Measurements from ENCODE around the gene MYH11.
A peak's percentile ranks its signal among the peaks of the same experiment; 100 is the strongest.

DNA sequence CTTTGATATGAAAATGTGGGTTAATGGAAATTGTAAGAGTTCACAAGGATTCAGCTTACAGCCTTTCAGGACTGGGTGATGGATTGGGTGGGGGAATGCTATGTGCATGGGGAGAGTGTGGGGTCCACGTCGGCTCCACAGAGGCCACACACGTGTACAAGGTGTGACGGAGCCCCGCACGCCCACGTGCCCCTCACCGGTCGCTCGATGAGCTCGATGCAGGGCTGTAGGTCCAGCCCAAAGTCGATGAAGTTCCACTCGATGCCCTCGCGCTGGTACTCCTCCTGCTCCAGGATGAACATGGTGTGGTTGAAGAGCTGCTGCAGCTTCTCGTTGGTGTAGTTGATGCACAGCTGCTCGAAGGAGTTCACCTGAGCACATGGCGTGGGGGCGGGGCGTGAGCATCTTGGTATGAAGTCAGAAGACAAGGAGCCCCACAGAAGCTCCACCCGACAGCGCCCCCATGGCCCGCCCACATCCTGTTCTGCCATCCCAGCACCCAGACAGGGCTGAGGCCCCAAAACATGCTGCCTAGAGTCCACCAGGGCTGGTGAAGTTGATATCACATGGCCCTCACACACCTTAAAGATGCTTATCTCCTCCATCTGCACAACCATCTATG lies 99.1 kb downstream of the MYH11 start:
- TF ChIP-seq, protein P1, sequence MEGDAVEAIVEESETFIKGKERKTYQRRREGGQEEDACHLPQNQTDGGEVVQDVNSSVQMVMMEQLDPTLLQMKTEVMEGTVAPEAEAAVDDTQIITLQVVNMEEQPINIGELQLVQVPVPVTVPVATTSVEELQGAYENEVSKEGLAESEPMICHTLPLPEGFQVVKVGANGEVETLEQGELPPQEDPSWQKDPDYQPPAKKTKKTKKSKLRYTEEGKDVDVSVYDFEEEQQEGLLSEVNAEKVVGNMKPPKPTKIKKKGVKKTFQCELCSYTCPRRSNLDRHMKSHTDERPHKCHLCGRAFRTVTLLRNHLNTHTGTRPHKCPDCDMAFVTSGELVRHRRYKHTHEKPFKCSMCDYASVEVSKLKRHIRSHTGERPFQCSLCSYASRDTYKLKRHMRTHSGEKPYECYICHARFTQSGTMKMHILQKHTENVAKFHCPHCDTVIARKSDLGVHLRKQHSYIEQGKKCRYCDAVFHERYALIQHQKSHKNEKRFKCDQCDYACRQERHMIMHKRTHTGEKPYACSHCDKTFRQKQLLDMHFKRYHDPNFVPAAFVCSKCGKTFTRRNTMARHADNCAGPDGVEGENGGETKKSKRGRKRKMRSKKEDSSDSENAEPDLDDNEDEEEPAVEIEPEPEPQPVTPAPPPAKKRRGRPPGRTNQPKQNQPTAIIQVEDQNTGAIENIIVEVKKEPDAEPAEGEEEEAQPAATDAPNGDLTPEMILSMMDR (IDR thresholded peaks at IDR 0.05; ENCODE audit: low read length), result 0 out of 2 replicates have a peak, but pooled peaks have one; percentile 6
- no peak for TF ChIP-seq EZH2 (IDR thresholded peaks at IDR 0.05; ENCODE audit: borderline replicate concordance, low read length)

All from OCI-LY1 (cell line).